ENCODE data around the gene TMEM139. TPM values are rescaled to one million over a fixed set of nuclear protein-coding genes. Genes with fewer than 3 reads are reported as not detected.

The TMEM139 gene
- total RNA-seq, 1 experiment from 2014 or later: 2.0 TPM

DNA sequence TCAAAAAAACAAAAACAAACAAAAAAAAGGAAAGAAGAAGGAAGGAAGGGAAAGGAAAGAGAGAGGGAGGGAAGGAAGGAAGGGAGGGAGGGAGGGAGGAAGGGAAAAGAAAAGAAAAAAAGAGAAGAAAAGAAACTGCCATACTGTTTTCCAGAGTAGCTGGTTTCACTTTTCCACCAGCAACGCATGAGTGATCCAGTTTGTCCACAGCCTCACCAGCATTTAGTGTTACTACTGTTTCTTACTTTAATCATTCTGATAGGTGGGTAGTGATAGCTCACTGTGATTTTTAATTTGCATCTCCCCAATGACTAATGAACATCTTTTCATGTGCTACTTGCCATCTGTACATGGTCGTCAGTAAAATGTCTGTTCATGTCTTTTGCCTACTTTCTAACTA, 11.9 kb upstream of the TMEM139 start:
- H3K27me3 ChIP-seq (ENCODE audit: control insufficient read depth, insufficient read depth, low read length): no peaks in the 10 kb centered on the region
- BruUV-seq (replicated peaks): no TSS peak
- no peak for DNase-seq (ENCODE audit: low read depth, low spot score)
- POLR2A ChIA-PET: interaction anchor here (0.8 kb wide), 1 partner anchor 150 kb away, joined by 7 read pairs; no protein-coding TSS in a partner anchor
- intact Hi-C loops (cut with micrococcal nuclease; ENCODE audit: unreplicated experiment): no loop called here
- no peaks in the 10 kb centered on the region for H3K36me3 ChIP-seq (ENCODE audit: control insufficient read depth, insufficient read depth, low read length)
- H3K4me3 ChIP-seq (ENCODE audit: low read depth in 2 of 2, low read length in 2 of 2): no peak overlapping the region
- CTCF ChIA-PET: no interaction called here
- TF ChIP-seq POLR2AphosphoS5 (IDR thresholded peaks at IDR 0.05; ENCODE audit: low read depth, low read length) (no peak), TCF7L2 (IDR thresholded peaks at IDR 0.05; ENCODE audit: low read depth, low read length) (no peak), SIN3A (IDR thresholded peaks at IDR 0.05; ENCODE audit: borderline replicate concordance, insufficient read depth, low read depth, low read length) (no peak)
- TF ChIP-seq, protein P1, sequence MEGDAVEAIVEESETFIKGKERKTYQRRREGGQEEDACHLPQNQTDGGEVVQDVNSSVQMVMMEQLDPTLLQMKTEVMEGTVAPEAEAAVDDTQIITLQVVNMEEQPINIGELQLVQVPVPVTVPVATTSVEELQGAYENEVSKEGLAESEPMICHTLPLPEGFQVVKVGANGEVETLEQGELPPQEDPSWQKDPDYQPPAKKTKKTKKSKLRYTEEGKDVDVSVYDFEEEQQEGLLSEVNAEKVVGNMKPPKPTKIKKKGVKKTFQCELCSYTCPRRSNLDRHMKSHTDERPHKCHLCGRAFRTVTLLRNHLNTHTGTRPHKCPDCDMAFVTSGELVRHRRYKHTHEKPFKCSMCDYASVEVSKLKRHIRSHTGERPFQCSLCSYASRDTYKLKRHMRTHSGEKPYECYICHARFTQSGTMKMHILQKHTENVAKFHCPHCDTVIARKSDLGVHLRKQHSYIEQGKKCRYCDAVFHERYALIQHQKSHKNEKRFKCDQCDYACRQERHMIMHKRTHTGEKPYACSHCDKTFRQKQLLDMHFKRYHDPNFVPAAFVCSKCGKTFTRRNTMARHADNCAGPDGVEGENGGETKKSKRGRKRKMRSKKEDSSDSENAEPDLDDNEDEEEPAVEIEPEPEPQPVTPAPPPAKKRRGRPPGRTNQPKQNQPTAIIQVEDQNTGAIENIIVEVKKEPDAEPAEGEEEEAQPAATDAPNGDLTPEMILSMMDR (IDR thresholded peaks at IDR 0.05): no peak
- TF ChIP-seq, protein P2, sequence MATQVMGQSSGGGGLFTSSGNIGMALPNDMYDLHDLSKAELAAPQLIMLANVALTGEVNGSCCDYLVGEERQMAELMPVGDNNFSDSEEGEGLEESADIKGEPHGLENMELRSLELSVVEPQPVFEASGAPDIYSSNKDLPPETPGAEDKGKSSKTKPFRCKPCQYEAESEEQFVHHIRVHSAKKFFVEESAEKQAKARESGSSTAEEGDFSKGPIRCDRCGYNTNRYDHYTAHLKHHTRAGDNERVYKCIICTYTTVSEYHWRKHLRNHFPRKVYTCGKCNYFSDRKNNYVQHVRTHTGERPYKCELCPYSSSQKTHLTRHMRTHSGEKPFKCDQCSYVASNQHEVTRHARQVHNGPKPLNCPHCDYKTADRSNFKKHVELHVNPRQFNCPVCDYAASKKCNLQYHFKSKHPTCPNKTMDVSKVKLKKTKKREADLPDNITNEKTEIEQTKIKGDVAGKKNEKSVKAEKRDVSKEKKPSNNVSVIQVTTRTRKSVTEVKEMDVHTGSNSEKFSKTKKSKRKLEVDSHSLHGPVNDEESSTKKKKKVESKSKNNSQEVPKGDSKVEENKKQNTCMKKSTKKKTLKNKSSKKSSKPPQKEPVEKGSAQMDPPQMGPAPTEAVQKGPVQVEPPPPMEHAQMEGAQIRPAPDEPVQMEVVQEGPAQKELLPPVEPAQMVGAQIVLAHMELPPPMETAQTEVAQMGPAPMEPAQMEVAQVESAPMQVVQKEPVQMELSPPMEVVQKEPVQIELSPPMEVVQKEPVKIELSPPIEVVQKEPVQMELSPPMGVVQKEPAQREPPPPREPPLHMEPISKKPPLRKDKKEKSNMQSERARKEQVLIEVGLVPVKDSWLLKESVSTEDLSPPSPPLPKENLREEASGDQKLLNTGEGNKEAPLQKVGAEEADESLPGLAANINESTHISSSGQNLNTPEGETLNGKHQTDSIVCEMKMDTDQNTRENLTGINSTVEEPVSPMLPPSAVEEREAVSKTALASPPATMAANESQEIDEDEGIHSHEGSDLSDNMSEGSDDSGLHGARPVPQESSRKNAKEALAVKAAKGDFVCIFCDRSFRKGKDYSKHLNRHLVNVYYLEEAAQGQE (IDR thresholded peaks at IDR 0.05; ENCODE audit: insufficient read depth in 1 of 2, low read depth in 2 of 2, low read length in 1 of 2): no peak
- in situ Hi-C loops (cut with HindIII; ENCODE audit: low pct_unique_long_range_greater_than_20kb, low sequenced_read_pairs): no loop called here
- no peaks in the 10 kb centered on the region for H3K9me3 ChIP-seq (ENCODE audit: control insufficient read depth, insufficient read depth, low read depth, low read length)
- H3K27ac ChIP-seq (ENCODE audit: low read length): no peak overlapping the region
- no peak for ATAC-seq
- no peaks in the 10 kb centered on the region for H3K4me1 ChIP-seq (ENCODE audit: control insufficient read depth, insufficient read depth, low read length)

- Histone ChIP-seq H3K4me1 (ENCODE audit: control insufficient read depth, insufficient read depth, low read length) (peaks cover 7% of the 10 kb centered on the region; the same call in 1 of the 2 replicates), H3K27ac (ENCODE audit: low read length) (no peak overlapping the region), H3K4me3 (ENCODE audit: low read depth in 2 of 2, low read length in 2 of 2) (no peak overlapping the region), H3K27me3 (ENCODE audit: control insufficient read depth, insufficient read depth, low read length) (no peaks in the 10 kb centered on the region), H3K36me3 (ENCODE audit: control insufficient read depth, insufficient read depth, low read length) (no peaks in the 10 kb centered on the region), H3K9me3 (ENCODE audit: control insufficient read depth, insufficient read depth, low read depth, low read length) (no peaks in the 10 kb centered on the region)
- DNase-seq (ENCODE audit: low read depth, low spot score) (no peak), ATAC-seq (peak; percentile 59; the same call in 1 of the 2 replicates)
- in situ Hi-C loops (cut with HindIII; ENCODE audit: low pct_unique_long_range_greater_than_20kb, low sequenced_read_pairs) (no loop called here), intact Hi-C loops (cut with micrococcal nuclease; ENCODE audit: unreplicated experiment) (no loop called here)
- TF ChIP-seq, protein P1 (IDR thresholded peaks at IDR 0.05): no peak
- TF ChIP-seq SIN3A (IDR thresholded peaks at IDR 0.05; ENCODE audit: borderline replicate concordance, insufficient read depth, low read depth, low read length): no peak
- TF ChIP-seq POLR2AphosphoS5 (IDR thresholded peaks at IDR 0.05; ENCODE audit: low read depth, low read length): no peak
- TF ChIP-seq TCF7L2 (IDR thresholded peaks at IDR 0.05; ENCODE audit: low read depth, low read length): no peak
- TF ChIP-seq, protein P2 (IDR thresholded peaks at IDR 0.05; ENCODE audit: insufficient read depth in 1 of 2, low read depth in 2 of 2, low read length in 1 of 2): no peak
- ChIA-PET CTCF (no interaction called here), POLR2A (no interaction called here)
- no TSS peak for BruUV-seq (replicated peaks)
These were observed 5.3 kb upstream of the TMEM139 start for GRCh38 chr7:143279186-143280098.
